SW480 (cell line): Measurements from ENCODE around the gene LMTK3.

ENCODE experiments used
- DNase-seq: peaks from one replicate; pipeline ENCODE4 v3.0.0-alpha.2; 2016; ENCODE audit warnings: low spot score

LMTK3 gene

GRCh38 chr19:48444129-48444935, 67.3 kb downstream of the LMTK3 start:
- DNase-seq: no peak

- no peak for DNase-seq
These were observed 67.9 kb downstream of the LMTK3 start for GRCh38 chr19:48443731-48444128.

GRCh38 chr19:48443256-48443655, 68.4 kb downstream of the LMTK3 start:
- DNase-seq: no peak

- DNase-seq: no peak
These were observed 69.3 kb downstream of the LMTK3 start for GRCh38 chr19:48442116-48443035.

- no peak for DNase-seq
These were observed 70.1 kb downstream of the LMTK3 start for GRCh38 chr19:48441360-48442050.

- no peak for DNase-seq
These were observed 75.0 kb downstream of the LMTK3 start for GRCh38 chr19:48436586-48436985.
